Thoracic aorta (tissue), 2 donors: Measurements from ENCODE around the gene RSPO3. TPM values are rescaled to one million over a fixed set of nuclear protein-coding genes. Genes with fewer than 3 reads are reported as not detected.

Experiments used
- ATAC-seq: fragments of 150-250 bp; one replicate; pipeline ENCODE4 v1.8.0; 2017; ENCODE audit warnings: low read depth; ENCODE audit not compliant: insufficient number of reproducible peaks, low FRiP score
- DNase-seq: peaks from one replicate; pipeline ENCODE4 v3.0.0-alpha.2; 2020; ENCODE audit warnings: low spot score
- H3K27ac ChIP-seq, 2 donors: fragments of 200-600 bp; sonication (generic); 1 replicate in 1 of 2; 2 replicates in 1 of 2; pipeline ENCODE4 v1.5.1; 2016; ENCODE audit warnings: mild to moderate bottlenecking in 2 of 2, moderate library complexity in 2 of 2
- H3K27me3 ChIP-seq: fragments of 200-600 bp; sonication (generic); replicated peaks from 2 replicates; pipeline ENCODE4 v1.6.0; 2016; ENCODE audit warnings: mild to moderate bottlenecking; ENCODE audit not compliant: insufficient read depth
- H3K36me3 ChIP-seq: fragments of 200-600 bp; sonication (generic); one replicate; pipeline ENCODE4 v1.5.1; 2016
- H3K4me1 ChIP-seq, 2 donors: fragments of 200-600 bp; sonication (generic); 1 replicate in 1 of 2; 2 replicates in 1 of 2; pipeline versions ENCODE4 v1.5.1 to v1.6.0; 2016; ENCODE audit warnings: low read depth in 2 of 2, mild to moderate bottlenecking in 1 of 2; ENCODE audit not compliant: control insufficient read depth in 1 of 2
- H3K4me3 ChIP-seq: fragments of 200-600 bp; sonication (generic); 2 replicates; pipeline ENCODE4 v1.5.1; 2016; ENCODE audit warnings: mild to moderate bottlenecking
- H3K9me3 ChIP-seq: fragments of 200-600 bp; sonication (generic); 2 replicates; pipeline ENCODE4 v1.5.1; 2016
- total RNA-seq, 2 donors: library from RNA; depleted of rRNA; stranded (reverse); fragments of >200 nt; gene quantifications; one replicate each; pipeline versions ENCODE4 v1.1.0 to v1.2.3, GENCODE V29; 2016
- TF ChIP-seq, protein P1 (sequence below): fragments of 200-600 bp; sonication (generic); IDR thresholded peaks from one replicate; pipeline ENCODE4 v1.5.1; 2019; ENCODE audit warnings: antibody characterized with exemption

Gene RSPO3
- total RNA-seq, 2 donors from 2014 or later, result 1.1 to 2.3 TPM

DNA sequence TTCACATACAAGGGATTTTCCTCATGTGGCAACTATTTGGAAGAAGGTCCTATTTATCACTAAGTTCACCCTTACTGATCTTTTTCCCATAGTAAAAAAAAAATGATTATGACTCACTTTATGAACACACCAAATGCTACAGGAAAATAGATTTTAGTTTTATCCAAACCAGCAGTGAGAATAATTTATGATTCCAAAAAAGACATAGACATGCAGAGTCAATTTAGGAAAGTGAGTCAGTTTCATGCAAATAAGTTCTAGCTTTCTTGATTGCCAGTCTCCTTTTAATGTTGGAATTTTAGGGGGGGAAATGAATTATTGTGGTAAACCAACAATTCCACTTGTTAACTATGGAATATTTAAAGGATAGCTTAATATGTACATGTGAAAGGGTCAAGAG is 84.2 kb downstream of the RSPO3 start:
- H3K36me3 ChIP-seq, result no peaks in the 10 kb centered on the region
- ATAC-seq, result no peak
- DNase-seq, result no peak
- no peak overlapping the region for H3K27ac ChIP-seq
- no peak overlapping the region for H3K4me3 ChIP-seq
- H3K4me1 ChIP-seq, result no peaks in the 10 kb centered on the region
- TF ChIP-seq, protein P1, sequence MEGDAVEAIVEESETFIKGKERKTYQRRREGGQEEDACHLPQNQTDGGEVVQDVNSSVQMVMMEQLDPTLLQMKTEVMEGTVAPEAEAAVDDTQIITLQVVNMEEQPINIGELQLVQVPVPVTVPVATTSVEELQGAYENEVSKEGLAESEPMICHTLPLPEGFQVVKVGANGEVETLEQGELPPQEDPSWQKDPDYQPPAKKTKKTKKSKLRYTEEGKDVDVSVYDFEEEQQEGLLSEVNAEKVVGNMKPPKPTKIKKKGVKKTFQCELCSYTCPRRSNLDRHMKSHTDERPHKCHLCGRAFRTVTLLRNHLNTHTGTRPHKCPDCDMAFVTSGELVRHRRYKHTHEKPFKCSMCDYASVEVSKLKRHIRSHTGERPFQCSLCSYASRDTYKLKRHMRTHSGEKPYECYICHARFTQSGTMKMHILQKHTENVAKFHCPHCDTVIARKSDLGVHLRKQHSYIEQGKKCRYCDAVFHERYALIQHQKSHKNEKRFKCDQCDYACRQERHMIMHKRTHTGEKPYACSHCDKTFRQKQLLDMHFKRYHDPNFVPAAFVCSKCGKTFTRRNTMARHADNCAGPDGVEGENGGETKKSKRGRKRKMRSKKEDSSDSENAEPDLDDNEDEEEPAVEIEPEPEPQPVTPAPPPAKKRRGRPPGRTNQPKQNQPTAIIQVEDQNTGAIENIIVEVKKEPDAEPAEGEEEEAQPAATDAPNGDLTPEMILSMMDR, result no peak
- no peaks in the 10 kb centered on the region for H3K27me3 ChIP-seq
- H3K9me3 ChIP-seq, result no peaks in the 10 kb centered on the region

DNA sequence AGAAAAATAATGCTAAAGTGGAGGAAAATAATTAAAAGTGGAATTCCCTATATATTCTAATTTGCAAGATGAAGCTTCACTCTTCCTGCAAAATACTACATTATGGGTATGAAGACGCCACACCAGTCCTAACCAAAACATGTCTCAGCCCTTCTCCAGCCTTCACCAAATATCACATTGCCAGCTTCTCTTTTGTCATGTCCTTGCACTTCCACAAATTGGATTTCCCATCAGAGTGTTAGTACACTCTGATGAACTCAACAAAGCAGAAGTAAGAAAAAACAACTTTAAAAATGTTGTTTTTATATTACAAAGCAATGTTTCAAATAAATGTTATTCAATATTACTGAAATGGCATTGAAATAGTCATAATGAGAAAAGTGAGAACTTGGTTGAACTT is 85.8 kb downstream of the RSPO3 start:
- Histone ChIP-seq H3K36me3 (no peaks in the 10 kb centered on the region), H3K4me3 (no peak overlapping the region), H3K27ac (no peak overlapping the region), H3K9me3 (no peaks in the 10 kb centered on the region), H3K4me1 (no peaks in the 10 kb centered on the region), H3K27me3 (no peaks in the 10 kb centered on the region)
- DNase-seq (no peak), ATAC-seq (no peak)
- TF ChIP-seq, protein P1, result no peak

DNA sequence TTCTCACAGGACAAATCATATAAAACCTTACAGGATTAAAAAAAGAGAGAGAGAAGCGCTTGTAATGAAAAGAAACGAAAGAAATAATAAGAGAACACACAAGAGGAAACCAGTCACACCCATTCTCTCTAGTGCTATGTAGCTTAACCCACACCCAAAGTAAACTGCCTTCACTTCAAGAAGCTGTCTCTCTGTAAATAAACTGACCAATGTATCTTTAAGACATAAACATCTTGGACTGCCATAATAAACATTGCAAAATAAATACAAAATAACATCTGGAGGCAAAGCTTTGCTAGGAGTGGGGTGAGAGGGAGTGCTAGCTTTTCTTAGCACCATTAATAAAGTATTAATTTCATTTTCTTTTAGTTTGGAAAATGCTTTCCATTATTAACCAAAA is 86.6 kb downstream of the RSPO3 start:
- H3K4me3 ChIP-seq, result no peak overlapping the region
- no peak for ATAC-seq
- H3K27ac ChIP-seq, result no peak overlapping the region
- DNase-seq, result no peak
- no peaks in the 10 kb centered on the region for H3K9me3 ChIP-seq
- no peaks in the 10 kb centered on the region for H3K36me3 ChIP-seq
- H3K4me1 ChIP-seq, result no peaks in the 10 kb centered on the region
- H3K27me3 ChIP-seq, result no peaks in the 10 kb centered on the region
- TF ChIP-seq, protein P1, result no peak

DNA sequence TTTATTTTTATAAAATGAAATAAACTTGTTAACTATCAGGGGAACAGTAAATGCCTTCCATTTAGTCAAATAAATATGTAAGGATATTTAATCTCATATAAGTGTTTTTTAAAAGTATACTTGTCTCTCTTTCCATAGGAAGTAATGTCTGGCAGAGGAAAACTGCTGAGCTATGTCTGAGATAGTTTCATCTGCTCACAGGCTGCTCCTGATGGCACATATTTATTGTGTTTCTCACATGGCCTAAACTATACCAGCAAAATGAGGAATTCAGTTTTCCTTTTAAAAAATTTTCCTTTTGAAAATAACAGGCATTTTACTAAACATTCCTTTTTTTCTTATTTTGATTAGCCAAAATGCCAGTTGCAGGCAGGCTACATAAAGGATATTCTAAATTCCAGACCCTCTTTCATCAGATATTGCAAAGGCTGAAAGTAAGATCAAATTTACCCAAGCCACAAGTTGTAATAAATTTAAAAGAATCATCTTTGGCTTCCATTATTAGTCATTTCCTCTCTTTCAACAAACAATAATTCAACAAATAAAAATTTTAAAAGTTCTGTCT is 88.1 kb downstream of the RSPO3 start:
- no peaks in the 10 kb centered on the region for H3K4me1 ChIP-seq
- no peak for DNase-seq
- no peaks in the 10 kb centered on the region for H3K9me3 ChIP-seq
- no peaks in the 10 kb centered on the region for H3K27me3 ChIP-seq
- no peaks in the 10 kb centered on the region for H3K36me3 ChIP-seq
- ATAC-seq, result no peak
- H3K4me3 ChIP-seq, result no peak overlapping the region
- TF ChIP-seq, protein P1, result no peak
- no peak overlapping the region for H3K27ac ChIP-seq

DNA sequence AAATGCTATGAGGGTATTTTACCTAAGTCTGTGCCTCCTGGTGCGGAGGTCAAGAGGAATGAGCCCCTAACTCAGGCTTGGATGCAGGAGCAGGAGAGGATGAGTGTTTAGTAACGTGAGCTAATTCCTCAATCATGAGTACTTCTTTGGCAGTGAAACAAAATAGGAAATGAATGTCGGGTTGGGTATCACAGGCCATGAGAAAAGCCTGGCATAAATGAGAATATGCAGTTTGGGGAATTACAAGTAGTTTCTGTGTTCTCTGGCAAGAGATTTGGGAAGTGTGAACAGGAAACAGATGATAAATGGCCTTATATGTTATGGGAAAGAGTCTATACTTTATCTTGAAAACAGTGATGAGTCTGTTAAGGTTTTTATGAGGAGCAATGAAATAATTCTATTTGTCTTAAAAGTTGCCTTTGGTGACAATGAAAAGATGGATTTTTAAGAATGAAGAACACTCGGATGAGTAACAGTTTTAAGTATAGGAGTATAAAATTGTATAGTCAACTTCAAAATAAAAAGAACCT is 89.2 kb downstream of the RSPO3 start:
- Histone ChIP-seq H3K4me3 (no peak overlapping the region), H3K9me3 (no peaks in the 10 kb centered on the region), H3K27ac (no peak overlapping the region), H3K36me3 (no peaks in the 10 kb centered on the region), H3K4me1 (no peaks in the 10 kb centered on the region), H3K27me3 (no peaks in the 10 kb centered on the region)
- DNase-seq (no peak), ATAC-seq (no peak)
- TF ChIP-seq, protein P1, result no peak
